LoVo (cell line): ENCODE data around the gene SMARCA5.
"Not testable (repeated sequence)": the region's sequence is repeated elsewhere in the genome, so short reads cannot be mapped to it uniquely, and the experiment has no call there.

Experiments used
- DNase-seq: peaks from one replicate; pipeline ENCODE4 v3.0.0-alpha.2; 2016; ENCODE audit warnings: low spot score

The SMARCA5 gene

GRCh38 chr4:143513314-143514168 lies at the start of gene SMARCA5:
Gene SMARCA5, plus strand, starts transcription at chr4:143513702. Its CDS starts 223 bp downstream, at chr4:143513925.
- DNase-seq: peak; percentile 100

GRCh38 chr4:143473334-143474126 lies 40.0 kb upstream of the SMARCA5 start:
- no peak for DNase-seq

GRCh38 chr4:143477487-143477886 lies 36.0 kb upstream of the SMARCA5 start:
- DNase-seq: no peak

GRCh38 chr4:143481361-143481760 lies 32.1 kb upstream of the SMARCA5 start:
- DNase-seq: no peak

- peak; percentile 37 for DNase-seq
Observed at GRCh38 chr4:143482840-143483239, 30.7 kb upstream of the SMARCA5 start.

- DNase-seq: no peak
Observed at GRCh38 chr4:143486314-143486713, 27.2 kb upstream of the SMARCA5 start.

- DNase-seq: no peak
Observed at GRCh38 chr4:143488687-143489086, 24.8 kb upstream of the SMARCA5 start.

GRCh38 chr4:143489106-143489505 lies 24.4 kb upstream of the SMARCA5 start:
- no peak for DNase-seq

- no peak for DNase-seq
Observed at GRCh38 chr4:143498021-143498420, 15.5 kb upstream of the SMARCA5 start.

GRCh38 chr4:143502231-143502630 lies 11.3 kb upstream of the SMARCA5 start:
- no peak for DNase-seq

- DNase-seq: no peak
Observed at GRCh38 chr4:143506031-143506430, 7.5 kb upstream of the SMARCA5 start.

- no peak for DNase-seq
Observed at GRCh38 chr4:143511906-143512305, 1.6 kb upstream of the SMARCA5 start.

GRCh38 chr4:143512978-143513313 lies 556 bp upstream of the SMARCA5 start:
- DNase-seq: no peak

GRCh38 chr4:143514169-143514495 lies 630 bp downstream of the SMARCA5 start:
- DNase-seq: no peak

- DNase-seq: peak; percentile 31
Observed at GRCh38 chr4:143514497-143514896, 995 bp downstream of the SMARCA5 start.

- no peak for DNase-seq
Observed at GRCh38 chr4:143514901-143515300, 1.4 kb downstream of the SMARCA5 start.

GRCh38 chr4:143515905-143516304 lies 2.4 kb downstream of the SMARCA5 start:
- no peak for DNase-seq

- DNase-seq: no peak
Observed at GRCh38 chr4:143517764-143518163, 4.3 kb downstream of the SMARCA5 start.

GRCh38 chr4:143524211-143524610 lies 10.7 kb downstream of the SMARCA5 start:
- no peak for DNase-seq

- not testable (repeated sequence) for DNase-seq
Observed at GRCh38 chr4:143528046-143528445, 14.5 kb downstream of the SMARCA5 start.

GRCh38 chr4:143531380-143531779 lies 17.9 kb downstream of the SMARCA5 start:
- no peak for DNase-seq

- no peak for DNase-seq
Observed at GRCh38 chr4:143531788-143532491, 18.4 kb downstream of the SMARCA5 start.
